ENCODE measurements around the gene TMEM8B. TPM values are rescaled to one million over a fixed set of nuclear protein-coding genes. Genes with fewer than 3 reads are reported as not detected.

Gene TMEM8B
- total and polyA plus RNA-seq, 2 of the 8 experiments (the other 6 are each of a cell fraction or from before 2014, with no cell fraction given) = 7.5 to 10.4 TPM

DNA sequence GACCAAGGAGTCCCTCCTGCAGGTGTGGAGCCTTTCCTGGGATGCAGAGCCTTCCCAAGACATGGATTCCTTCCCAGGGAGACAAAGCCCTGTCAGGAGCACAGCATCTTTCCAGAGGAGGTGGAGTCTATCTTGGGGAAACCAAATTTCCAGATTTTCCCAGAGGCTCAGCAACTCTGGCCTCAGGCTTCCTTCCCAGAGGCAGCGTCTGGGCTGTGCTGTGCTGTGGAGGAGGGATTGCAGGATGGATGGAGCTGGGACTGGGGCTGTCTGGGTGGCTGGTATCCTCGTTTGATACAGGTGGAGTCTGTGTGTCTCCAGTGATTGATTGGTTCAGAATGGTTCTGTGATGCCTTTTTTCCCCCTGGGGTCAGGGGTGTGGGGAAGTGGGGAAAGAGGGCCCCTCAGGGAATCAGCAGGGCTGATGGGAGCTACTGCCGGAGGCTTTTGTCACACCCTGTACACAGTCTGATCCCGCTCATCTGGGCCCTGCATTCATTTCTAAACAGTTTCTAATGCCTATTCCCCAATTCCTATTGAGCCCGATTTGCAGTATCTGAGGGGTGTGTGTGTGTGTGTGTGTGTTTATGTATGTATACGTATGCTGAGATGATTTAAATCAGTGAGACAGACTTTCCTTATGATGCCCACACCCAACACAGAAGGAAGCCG lies 25.2 kb downstream of the TMEM8B start (continued):
- TF ChIP-seq, protein P1, sequence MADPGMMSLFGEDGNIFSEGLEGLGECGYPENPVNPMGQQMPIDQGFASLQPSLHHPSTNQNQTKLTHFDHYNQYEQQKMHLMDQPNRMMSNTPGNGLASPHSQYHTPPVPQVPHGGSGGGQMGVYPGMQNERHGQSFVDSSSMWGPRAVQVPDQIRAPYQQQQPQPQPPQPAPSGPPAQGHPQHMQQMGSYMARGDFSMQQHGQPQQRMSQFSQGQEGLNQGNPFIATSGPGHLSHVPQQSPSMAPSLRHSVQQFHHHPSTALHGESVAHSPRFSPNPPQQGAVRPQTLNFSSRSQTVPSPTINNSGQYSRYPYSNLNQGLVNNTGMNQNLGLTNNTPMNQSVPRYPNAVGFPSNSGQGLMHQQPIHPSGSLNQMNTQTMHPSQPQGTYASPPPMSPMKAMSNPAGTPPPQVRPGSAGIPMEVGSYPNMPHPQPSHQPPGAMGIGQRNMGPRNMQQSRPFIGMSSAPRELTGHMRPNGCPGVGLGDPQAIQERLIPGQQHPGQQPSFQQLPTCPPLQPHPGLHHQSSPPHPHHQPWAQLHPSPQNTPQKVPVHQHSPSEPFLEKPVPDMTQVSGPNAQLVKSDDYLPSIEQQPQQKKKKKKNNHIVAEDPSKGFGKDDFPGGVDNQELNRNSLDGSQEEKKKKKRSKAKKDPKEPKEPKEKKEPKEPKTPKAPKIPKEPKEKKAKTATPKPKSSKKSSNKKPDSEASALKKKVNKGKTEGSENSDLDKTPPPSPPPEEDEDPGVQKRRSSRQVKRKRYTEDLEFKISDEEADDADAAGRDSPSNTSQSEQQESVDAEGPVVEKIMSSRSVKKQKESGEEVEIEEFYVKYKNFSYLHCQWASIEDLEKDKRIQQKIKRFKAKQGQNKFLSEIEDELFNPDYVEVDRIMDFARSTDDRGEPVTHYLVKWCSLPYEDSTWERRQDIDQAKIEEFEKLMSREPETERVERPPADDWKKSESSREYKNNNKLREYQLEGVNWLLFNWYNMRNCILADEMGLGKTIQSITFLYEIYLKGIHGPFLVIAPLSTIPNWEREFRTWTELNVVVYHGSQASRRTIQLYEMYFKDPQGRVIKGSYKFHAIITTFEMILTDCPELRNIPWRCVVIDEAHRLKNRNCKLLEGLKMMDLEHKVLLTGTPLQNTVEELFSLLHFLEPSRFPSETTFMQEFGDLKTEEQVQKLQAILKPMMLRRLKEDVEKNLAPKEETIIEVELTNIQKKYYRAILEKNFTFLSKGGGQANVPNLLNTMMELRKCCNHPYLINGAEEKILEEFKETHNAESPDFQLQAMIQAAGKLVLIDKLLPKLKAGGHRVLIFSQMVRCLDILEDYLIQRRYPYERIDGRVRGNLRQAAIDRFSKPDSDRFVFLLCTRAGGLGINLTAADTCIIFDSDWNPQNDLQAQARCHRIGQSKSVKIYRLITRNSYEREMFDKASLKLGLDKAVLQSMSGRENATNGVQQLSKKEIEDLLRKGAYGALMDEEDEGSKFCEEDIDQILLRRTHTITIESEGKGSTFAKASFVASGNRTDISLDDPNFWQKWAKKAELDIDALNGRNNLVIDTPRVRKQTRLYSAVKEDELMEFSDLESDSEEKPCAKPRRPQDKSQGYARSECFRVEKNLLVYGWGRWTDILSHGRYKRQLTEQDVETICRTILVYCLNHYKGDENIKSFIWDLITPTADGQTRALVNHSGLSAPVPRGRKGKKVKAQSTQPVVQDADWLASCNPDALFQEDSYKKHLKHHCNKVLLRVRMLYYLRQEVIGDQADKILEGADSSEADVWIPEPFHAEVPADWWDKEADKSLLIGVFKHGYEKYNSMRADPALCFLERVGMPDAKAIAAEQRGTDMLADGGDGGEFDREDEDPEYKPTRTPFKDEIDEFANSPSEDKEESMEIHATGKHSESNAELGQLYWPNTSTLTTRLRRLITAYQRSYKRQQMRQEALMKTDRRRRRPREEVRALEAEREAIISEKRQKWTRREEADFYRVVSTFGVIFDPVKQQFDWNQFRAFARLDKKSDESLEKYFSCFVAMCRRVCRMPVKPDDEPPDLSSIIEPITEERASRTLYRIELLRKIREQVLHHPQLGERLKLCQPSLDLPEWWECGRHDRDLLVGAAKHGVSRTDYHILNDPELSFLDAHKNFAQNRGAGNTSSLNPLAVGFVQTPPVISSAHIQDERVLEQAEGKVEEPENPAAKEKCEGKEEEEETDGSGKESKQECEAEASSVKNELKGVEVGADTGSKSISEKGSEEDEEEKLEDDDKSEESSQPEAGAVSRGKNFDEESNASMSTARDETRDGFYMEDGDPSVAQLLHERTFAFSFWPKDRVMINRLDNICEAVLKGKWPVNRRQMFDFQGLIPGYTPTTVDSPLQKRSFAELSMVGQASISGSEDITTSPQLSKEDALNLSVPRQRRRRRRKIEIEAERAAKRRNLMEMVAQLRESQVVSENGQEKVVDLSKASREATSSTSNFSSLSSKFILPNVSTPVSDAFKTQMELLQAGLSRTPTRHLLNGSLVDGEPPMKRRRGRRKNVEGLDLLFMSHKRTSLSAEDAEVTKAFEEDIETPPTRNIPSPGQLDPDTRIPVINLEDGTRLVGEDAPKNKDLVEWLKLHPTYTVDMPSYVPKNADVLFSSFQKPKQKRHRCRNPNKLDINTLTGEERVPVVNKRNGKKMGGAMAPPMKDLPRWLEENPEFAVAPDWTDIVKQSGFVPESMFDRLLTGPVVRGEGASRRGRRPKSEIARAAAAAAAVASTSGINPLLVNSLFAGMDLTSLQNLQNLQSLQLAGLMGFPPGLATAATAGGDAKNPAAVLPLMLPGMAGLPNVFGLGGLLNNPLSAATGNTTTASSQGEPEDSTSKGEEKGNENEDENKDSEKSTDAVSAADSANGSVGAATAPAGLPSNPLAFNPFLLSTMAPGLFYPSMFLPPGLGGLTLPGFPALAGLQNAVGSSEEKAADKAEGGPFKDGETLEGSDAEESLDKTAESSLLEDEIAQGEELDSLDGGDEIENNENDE (IDR thresholded peaks at IDR 0.05; ENCODE audit: insufficient replicate concordance, low read length) = no peak
- no peak for TF ChIP-seq JUND (IDR thresholded peaks at IDR 0.05; ENCODE audit: low read length)
- no peak for TF ChIP-seq CBX8 (IDR thresholded peaks at IDR 0.05; ENCODE audit: borderline replicate concordance, low read depth, low read length)
